ENCODE data around the gene MED17.

The MED17 gene

DNA sequence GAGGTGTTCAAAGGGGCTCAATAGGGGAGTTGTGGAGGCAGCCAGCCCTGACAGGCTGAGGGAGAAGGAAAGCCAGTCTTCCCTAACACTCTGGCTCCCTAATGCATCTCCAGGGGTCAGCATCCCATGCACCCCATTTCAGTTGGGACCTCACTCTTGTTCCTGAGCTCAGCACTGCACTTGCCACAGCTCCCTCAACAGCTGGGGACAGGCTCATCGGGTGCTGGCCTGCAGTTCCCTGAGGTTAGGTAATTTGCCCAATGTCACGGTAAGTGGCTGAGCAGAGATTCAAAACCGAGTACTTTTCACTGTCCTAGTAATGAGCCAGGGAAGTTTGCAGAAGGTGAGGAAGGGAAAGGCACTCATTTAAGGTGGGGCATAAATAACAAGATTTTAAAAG lies 45.5 kb downstream of the MED17 start:
- H3K4me3 ChIP-seq (ENCODE audit: low read depth, low read length): no peak overlapping the region
- TF ChIP-seq CTCF (IDR thresholded peaks at IDR 0.05; ENCODE audit: low read depth, low read length): no peak

DNA sequence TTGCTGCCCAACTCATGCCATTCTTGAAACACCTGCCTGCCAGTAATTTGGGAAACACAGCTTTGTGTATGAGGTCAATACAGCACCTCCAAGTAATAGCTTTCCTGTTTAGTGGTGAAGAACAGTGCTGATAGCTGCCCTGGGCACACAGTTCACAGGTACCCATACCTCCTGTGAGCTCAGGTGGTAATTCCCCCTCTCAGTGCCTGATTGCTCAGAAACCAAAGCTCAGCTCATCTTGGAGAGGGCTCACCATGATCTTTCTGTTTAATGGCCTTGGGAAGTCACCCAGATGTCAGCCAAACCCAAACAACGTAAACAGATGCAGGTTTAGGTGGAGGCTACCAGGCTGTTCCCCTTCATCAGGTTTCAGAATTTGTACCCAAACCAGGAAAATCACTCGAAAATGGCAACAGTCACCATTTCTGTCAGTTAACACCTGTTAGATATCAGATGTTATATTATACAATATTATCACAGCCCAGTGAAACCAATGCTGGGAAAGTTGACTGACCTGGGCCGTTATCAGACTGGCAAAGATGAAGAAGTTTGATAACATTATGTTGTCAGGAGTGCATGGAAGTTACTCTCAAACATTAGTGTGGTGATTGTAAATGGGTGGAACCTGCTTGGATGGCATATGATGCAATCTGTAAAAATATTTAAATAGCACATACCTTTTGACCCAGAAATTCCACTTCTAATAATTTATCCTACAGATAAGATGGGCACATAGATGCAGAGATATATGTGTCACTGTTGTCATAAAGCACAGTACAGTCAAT lies 47.5 kb downstream of the MED17 start:
- no peak for TF ChIP-seq CTCF (IDR thresholded peaks at IDR 0.05; ENCODE audit: low read depth, low read length)
- no peak overlapping the region for H3K4me3 ChIP-seq (ENCODE audit: low read depth, low read length)

- H3K4me3 ChIP-seq (ENCODE audit: low read depth, low read length): no peak overlapping the region
- no peak for TF ChIP-seq CTCF (IDR thresholded peaks at IDR 0.05; ENCODE audit: low read depth, low read length)
These were observed 48.7 kb downstream of the MED17 start for GRCh38 chr11:93832780-93833179.

GRCh38 chr11:93838967-93839366 lies 54.9 kb downstream of the MED17 start:
- no peak overlapping the region for H3K4me3 ChIP-seq (ENCODE audit: low read depth, low read length)
- TF ChIP-seq CTCF (IDR thresholded peaks at IDR 0.05; ENCODE audit: low read depth, low read length): no peak

DNA sequence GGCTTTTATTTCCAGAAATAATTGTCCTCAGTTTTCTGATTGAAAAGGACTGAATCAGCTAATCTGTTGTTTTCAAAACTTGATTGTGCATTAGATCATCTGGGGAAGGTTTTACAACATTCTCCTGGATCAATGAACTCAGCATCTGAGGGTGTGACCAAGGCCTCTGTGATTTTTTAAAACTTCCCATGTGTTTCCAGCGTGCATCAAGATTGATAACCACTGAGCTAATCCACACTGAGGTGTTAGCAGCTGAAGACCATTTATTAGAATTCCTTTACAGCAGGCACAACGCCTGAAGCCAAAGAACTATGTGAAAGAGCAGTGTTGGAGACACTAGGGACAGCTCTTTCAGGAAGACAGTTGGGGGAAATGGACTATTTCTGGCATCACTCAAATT lies 56.1 kb downstream of the MED17 start:
- no peak for TF ChIP-seq CTCF (IDR thresholded peaks at IDR 0.05; ENCODE audit: low read depth, low read length)
- no peak overlapping the region for H3K4me3 ChIP-seq (ENCODE audit: low read depth, low read length)

- no peak for TF ChIP-seq CTCF (IDR thresholded peaks at IDR 0.05; ENCODE audit: low read depth, low read length)
- H3K4me3 ChIP-seq (ENCODE audit: low read depth, low read length): no peak overlapping the region
These were observed 56.9 kb downstream of the MED17 start for GRCh38 chr11:93840981-93841380.

DNA sequence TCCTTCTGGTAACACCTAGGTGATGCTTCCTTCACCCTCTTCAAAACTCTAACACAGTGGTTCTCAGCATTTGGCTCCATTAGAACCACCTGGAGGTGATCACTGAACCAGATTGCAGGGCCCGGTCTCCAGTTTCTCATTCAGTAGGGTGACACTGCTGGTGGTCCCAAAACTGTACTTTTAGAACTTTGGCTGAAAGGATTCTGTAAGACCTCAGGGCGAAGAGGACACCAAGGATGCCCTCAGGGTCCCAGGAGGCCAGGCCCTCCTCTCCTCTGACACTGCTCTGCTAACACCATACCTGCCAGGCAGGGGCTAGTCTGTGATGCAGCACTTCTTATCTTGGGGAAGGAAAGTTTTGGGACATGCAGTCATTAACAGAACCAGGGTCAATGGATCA lies 57.4 kb downstream of the MED17 start:
- H3K4me3 ChIP-seq (ENCODE audit: low read depth, low read length): no peak overlapping the region
- no peak for TF ChIP-seq CTCF (IDR thresholded peaks at IDR 0.05; ENCODE audit: low read depth, low read length)

All from WI38 (cell line).